ENCODE data around the gene TP53BP2. TPM values are rescaled to one million over a fixed set of nuclear protein-coding genes. Genes with fewer than 3 reads are reported as not detected.
A peak's percentile ranks its signal among the peaks of the same experiment; 100 is the strongest.

The TP53BP2 gene
- total and polyA plus RNA-seq, 11 donors, result 4.6 to 44.8 (median 22.3) TPM

GRCh38 chr1:223827193-223827663, 18.5 kb downstream of the TP53BP2 start:
- 73 to 76% (median 76%) methylated on average over 3 of the region's 3 CpGs for WGBS, 4 donors
- no peak overlapping the region for H3K4me3 ChIP-seq
- DNase-seq (no peak), ATAC-seq (peak in 2 of 4 donors; percentile 68 to 73)
- intact Hi-C loops (cut with DNase I), result no loop called here
- H3K36me3 ChIP-seq, result no peaks in the 10 kb centered on the region
- peaks cover 0 to 61% (median 29%) of the 10 kb centered on the region in 12 donors for H3K4me1 ChIP-seq
- peak overlapping the region in 1 of 12 donors; percentile 42 for H3K27ac ChIP-seq
- no peaks in the 10 kb centered on the region for H3K9me3 ChIP-seq
- TF ChIP-seq POLR2A (IDR thresholded peaks at IDR 0.05) (no peak), CTCF (IDR thresholded peaks at IDR 0.05) (no peak)
- no peaks in the 10 kb centered on the region for H3K27me3 ChIP-seq

GRCh38 chr1:223825767-223826748, 19.7 kb downstream of the TP53BP2 start:
- peaks cover 0 to 56% (median 22%) of the 10 kb centered on the region in 12 donors for H3K4me1 ChIP-seq

GRCh38 chr1:223824712-223825111, 21.0 kb downstream of the TP53BP2 start:
- ATAC-seq, result no peak
- H3K27ac ChIP-seq, result no peak overlapping the region
- intact Hi-C loops (cut with DNase I), result no loop called here
- WGBS, 4 donors, result 84 to 91% (median 86%) methylated on average over 4 of the region's 4 CpGs
- no peak overlapping the region for H3K4me3 ChIP-seq
- TF ChIP-seq CTCF (IDR thresholded peaks at IDR 0.05) (no peak), POLR2A (IDR thresholded peaks at IDR 0.05) (no peak)
- peaks cover 0 to 69% (median 33%) of the 10 kb centered on the region in 12 donors for H3K4me1 ChIP-seq
- H3K27me3 ChIP-seq, result no peaks in the 10 kb centered on the region
- H3K36me3 ChIP-seq, result peaks cover 0 to 18% (median 0%) of the 10 kb centered on the region in 9 donors
- DNase-seq, result no peak
- H3K9me3 ChIP-seq, result no peaks in the 10 kb centered on the region

More at GRCh38 chr1:223825767-223826748, 19.7 kb downstream of the TP53BP2 start:
- ATAC-seq (peak in 3 of 4 donors; percentile 26 to 61 (median 28)), DNase-seq (no peak)
- H3K27ac ChIP-seq, result peak overlapping the region in 1 of 12 donors; percentile 27
- H3K36me3 ChIP-seq, result peaks cover 0 to 5% (median 0%) of the 10 kb centered on the region in 9 donors
- TF ChIP-seq CTCF (IDR thresholded peaks at IDR 0.05) (no peak), POLR2A (IDR thresholded peaks at IDR 0.05) (no peak)
- 81 to 85% (median 83%) methylated on average over 11 of the region's 11 CpGs for WGBS, 4 donors
- H3K4me3 ChIP-seq, result no peak overlapping the region
- intact Hi-C loops (cut with DNase I), result no loop called here
- no peaks in the 10 kb centered on the region for H3K27me3 ChIP-seq
- no peaks in the 10 kb centered on the region for H3K9me3 ChIP-seq

DNA sequence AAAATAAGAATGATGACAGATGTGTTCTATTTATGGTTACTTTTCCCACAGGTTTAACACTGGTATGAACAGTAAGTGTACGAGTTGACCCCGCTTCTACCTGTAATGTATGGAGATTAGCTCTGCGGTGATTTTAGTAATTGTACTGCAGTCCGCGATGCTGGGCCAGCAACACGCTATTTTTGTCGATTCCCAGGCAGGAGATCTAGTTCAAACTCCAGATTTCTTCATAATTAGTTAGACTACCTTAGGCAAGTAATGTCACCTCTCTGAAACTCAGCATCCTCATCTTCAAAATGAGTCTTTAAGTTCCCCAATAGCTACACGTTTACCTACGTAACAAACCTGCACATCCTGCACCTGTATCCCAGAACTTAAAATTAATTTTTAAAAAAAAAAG, 21.5 kb downstream of the TP53BP2 start:
- ATAC-seq (no peak), DNase-seq (no peak)
- no peak overlapping the region for H3K27ac ChIP-seq
- H3K4me3 ChIP-seq, result no peak overlapping the region
- no peaks in the 10 kb centered on the region for H3K27me3 ChIP-seq
- intact Hi-C loops (cut with DNase I), result no loop called here
- TF ChIP-seq CTCF (IDR thresholded peaks at IDR 0.05) (no peak), POLR2A (IDR thresholded peaks at IDR 0.05) (no peak)
- no peaks in the 10 kb centered on the region for H3K9me3 ChIP-seq
- peaks cover 0 to 73% (median 36%) of the 10 kb centered on the region in 12 donors for H3K4me1 ChIP-seq
- WGBS, 4 donors, result 88 to 91% (median 91%) methylated on average over 9 of the region's 9 CpGs
- peaks cover 0 to 21% (median 0%) of the 10 kb centered on the region in 9 donors for H3K36me3 ChIP-seq
